GM21447 (cell line): ENCODE results near the gene TGFBR3.

ENCODE experiments used
- ATAC-seq: cut with Tn5 transposase; IDR thresholded peaks from one replicate; pipeline ENCODE4 v1.9.1; 2021; ENCODE audit not compliant: unreplicated experiment

TGFBR3 gene

GRCh38 chr1:91783423-91784170, 102.4 kb downstream of the TGFBR3 start:
- no peak for ATAC-seq

- no peak for ATAC-seq
These were observed 103.9 kb downstream of the TGFBR3 start for GRCh38 chr1:91781901-91782622.

GRCh38 chr1:91781371-91781825, 104.6 kb downstream of the TGFBR3 start:
- no peak for ATAC-seq

DNA sequence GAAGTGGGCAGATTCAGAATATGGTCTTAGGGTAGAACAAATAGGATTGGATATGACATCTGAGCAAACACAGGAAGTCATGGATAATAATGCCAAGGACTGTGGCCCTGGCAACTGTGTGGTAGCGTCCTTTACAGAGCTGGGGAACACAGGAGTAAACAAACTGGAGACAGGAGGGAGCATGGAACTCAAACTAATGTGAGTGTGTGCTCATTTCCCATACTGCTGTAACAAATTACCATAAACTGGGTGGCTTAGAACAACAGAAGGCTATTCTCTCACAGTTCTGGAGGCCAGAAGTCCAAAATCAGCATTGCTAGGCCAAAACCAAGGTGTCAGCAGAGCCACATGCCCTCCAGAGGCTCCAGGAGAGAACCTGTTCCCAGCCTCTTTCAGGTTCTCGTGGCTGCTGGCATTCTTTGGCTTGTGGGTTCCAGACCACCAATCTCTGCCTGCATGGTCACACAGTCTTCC, 106.4 kb downstream of the TGFBR3 start:
- ATAC-seq = no peak

DNA sequence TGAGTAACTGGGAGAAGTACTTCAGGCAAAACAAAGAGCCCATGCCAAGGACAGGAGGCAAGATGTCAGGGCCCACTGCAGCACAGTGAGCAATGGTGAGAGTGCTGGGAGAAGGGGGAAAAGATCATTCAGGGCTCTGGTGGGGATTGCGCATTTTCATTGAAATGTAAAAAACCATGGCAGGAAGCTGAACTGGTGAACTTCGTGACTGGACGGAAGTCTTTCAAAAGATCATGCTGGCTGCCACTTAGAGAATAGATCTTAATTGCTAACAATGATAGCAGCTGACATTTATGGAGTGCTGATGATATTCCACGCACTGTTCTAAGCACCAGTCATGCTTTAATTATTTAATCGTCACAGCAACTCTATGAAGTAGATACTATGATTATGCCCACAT, 107.0 kb downstream of the TGFBR3 start:
- no peak for ATAC-seq

- ATAC-seq = no peak
These were observed 108.2 kb downstream of the TGFBR3 start for GRCh38 chr1:91777630-91778300.

GRCh38 chr1:91777196-91777595, 108.8 kb downstream of the TGFBR3 start:
- ATAC-seq = no peak

DNA sequence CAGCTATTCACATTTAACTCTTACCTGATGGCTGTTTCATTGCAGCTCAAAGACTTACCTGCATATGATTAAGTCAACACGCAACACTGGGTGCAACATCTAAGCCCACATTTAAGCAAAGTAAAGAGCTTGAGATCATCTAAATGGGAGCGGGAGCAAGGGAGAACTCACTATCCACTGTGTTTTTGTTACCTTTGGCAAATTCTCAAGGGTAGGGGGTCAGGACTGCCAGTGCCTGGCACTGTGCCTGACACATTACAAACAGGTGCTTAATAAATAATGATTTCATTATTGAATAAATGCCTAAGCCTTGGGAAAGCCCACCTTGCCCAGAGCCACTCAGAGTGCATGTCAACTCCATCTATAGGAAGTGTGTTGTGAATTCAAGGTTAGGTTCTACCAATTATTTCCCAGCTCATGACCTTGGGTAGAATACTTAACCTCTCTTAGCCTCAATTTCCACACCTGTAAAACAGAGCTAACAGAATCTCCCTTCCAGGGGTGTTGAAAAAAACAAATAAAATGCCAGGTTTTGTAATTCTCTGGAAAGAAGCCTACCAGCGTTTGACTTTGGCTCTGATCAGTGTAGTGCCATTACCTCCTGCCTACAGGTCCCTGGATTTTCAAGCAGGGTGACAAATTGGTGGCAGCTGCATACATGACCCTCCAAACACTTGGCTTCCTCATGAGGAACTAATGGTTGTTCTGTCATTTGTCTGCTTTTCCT, 109.7 kb downstream of the TGFBR3 start:
- no peak for ATAC-seq

DNA sequence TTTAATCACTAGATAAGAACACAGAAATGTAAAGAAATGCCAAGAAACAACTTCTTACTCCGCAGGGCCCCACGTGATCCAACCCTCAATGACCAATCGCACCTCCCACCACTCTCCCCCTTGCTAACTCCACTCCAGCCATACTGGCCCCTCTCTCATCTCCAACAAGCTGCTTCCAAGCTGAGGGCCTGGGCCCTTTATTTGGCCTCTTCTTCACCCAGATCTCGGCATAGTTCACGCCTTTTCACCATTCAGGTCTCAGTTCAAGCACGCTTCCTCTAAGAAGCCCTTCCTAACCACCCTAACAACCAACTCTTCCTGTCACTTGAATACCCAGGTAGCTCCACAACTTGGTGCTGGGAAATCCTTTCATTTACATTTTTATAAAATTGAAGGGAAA, 110.7 kb downstream of the TGFBR3 start:
- no peak for ATAC-seq

DNA sequence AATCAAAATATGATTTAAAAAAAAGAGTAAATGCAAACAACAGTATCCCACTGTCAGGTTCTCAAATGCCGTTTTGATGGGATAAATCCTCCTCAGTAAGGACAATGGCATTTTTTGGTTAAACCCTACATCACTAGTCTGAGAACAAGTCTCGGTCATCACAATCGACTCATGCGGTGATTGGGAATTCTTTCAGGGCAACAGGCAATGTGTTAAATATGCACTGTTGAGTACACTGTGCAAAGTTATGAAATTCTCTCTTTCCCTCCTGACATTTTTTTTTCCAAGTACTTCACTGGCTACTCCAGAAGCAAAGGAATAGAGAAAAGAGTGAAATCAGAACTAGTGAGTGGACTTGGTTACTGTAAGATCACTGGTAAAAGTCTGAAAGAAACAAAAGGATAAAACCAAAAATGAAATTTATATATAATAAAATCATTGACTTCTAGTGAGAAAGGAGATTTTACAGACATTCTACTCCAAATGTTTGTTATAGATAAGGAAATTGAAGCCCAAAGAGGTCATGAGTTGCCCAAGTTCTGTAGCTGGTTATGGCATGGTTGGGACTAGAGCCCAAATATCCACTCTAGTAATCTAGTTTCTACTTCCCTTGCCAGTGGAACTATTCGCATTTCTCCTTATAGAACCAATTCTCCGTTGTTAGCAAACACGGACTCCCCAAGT, 111.3 kb downstream of the TGFBR3 start:
- ATAC-seq = no peak

GRCh38 chr1:91771717-91772116, 114.2 kb downstream of the TGFBR3 start:
- no peak for ATAC-seq

DNA sequence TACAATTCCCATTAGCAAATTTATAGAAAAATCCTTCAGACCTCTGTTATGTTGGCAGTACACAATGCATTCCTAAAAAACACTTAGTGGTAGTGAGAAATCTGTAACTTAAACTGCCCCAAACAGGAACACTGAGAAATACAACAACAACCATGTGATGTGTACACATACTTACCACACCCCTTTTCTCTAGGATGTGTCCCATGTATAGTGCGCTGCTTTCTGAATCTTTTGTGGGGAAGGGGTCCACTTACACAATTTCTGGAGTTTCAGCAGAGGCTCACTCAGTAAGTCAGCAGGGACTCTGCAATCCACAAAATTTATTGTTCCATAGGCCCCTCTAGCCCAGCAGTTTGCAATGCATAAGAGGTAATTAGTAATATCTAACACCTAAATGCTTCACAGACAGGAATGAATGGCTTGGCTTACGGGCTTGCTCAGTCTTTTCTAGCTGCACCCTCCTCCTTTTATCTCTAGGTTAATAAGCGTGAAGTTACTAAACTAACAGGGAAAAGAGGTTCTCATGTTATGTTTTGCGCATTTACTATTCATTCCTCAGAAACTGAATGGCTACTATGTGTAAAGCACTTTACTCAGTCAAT, 115.2 kb downstream of the TGFBR3 start:
- no peak for ATAC-seq

DNA sequence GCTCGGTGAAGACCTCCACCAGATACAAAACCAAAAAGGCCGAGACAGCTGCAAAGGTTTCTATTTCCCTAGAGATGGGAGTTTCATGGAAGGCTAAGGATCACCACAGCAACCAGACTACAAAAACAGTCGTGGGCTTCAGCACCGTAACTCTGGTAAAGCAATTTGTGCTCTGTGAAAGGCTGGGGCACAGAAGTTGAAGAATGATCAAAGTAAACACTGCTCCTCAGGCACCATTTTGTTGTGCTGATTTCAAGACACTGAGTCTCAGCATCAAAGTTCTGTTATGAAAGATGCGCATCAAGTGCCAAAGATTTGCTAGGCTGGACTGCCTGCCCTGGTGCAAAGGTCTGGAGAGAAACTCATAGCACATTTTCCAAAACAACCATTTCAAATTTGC, 116.2 kb downstream of the TGFBR3 start:
- no peak for ATAC-seq

GRCh38 chr1:91768786-91769725, 116.9 kb downstream of the TGFBR3 start:
- no peak for ATAC-seq

DNA sequence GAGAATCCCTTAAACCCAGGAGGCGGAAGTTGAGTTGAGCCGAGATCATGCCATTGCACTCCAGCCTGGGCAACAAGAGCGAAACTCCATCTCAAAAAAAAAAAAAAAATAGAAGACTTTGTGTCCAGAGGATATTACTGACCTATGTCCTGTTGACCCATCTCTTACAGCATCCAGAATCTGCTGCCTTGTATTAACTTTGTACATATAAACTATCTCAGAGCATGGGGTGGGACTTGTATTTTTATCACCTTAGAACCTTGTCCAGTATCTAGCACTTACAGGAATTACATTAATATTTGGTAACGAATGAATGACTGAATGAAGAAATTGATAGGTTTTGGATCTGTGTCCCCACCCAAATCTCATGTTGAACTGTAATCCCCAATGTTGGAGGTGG, 117.8 kb downstream of the TGFBR3 start:
- no peak for ATAC-seq

DNA sequence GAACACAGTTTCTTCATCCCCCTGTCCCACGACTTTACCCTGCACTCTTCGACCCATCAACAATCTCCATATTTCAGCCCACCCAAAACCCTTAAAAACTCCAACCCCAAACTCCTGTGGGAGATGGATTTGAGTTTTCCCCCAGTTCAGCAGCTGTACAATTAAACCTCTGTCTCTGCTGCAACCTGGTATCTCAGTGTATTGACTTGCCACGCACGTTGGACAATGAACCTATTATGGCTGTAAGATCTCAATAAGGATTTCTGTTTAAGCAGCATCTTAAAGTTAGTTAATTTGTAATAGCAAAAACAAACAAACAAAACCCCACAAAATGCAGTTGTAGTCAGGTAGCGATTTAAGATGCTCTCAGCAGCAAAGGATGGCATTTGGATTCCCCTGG, 119.1 kb downstream of the TGFBR3 start:
- ATAC-seq = no peak

- ATAC-seq = no peak
These were observed 120.0 kb downstream of the TGFBR3 start for GRCh38 chr1:91765880-91766443.

DNA sequence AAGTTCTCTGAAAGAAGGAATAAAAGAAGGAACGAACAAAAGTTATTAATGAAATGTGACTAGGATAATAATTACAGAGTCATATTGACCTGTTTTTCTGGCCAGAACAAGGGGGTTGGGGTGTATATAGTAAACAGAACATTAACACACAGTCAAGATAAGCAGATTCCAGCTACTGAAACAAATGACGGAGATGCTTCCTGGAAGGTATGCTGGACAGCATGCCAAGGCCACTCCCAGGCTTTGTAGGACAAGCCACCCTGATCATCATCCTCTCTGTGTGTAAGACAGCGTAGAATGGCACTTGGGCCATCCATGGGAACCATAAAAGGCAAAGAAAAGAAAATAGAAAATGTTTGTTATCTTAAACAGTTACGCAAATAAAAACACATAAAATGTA, 120.7 kb downstream of the TGFBR3 start:
- ATAC-seq = no peak
